ENCODE measurements around the gene PAQR8.
"Not testable (repeated sequence)": the region's sequence is repeated elsewhere in the genome, so short reads cannot be mapped to it uniquely, and the experiment has no call there.

PAQR8 gene

DNA sequence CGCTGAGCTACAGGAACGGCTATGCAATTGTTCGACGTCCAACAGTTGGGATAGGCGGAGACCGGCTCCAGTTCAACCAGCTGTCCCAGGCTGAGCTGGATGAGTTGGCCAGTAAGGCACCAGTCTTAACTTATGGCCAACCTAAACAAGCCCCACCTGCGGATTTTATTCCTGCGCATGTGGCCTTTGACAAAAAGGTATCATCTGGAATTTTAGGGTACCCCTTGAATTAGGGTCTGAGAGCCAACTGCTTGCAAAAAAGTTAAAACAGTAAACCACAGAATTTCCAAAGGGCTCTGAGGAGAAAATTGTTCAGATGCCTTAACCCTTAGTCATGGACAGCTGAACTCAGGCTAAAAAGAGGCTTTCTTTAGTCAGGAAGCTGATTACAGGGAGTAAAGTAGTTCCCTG lies 62.0 kb downstream of the PAQR8 start:
- Mint-ChIP-seq H3K9me3 (no peaks in the 10 kb centered on the region), H3K27ac (no peak overlapping the region), H3K27me3 (no peaks in the 10 kb centered on the region), H3K4me1 (peaks cover 8% of the 10 kb centered on the region), H3K4me3 (no peak overlapping the region)
- no peak for DNase-seq
- ATAC-seq = no peak

DNA sequence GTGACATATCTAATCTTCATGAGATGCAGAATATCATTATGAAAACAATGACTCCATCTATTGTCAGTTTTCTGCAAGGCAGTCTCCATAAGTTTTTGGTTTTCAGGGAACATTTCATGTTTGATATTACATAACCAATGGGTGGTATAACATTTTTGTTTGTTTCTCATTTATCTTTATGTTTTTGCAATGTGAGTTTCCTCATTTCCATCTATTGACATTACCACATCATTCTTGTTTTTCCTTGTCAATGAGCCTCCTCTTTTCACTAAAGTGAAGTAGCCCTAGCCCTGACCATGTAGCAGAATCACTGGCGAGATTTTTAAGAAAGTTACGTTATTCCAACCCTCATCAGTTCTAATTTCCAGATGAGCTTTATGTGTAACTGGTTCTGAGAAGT lies 62.6 kb downstream of the PAQR8 start:
- ATAC-seq = no peak
- Mint-ChIP-seq H3K9me3 (no peaks in the 10 kb centered on the region), H3K4me1 (peaks cover 3% of the 10 kb centered on the region), H3K27me3 (no peaks in the 10 kb centered on the region), H3K4me3 (no peak overlapping the region), H3K27ac (no peak overlapping the region)
- no peak for DNase-seq

DNA sequence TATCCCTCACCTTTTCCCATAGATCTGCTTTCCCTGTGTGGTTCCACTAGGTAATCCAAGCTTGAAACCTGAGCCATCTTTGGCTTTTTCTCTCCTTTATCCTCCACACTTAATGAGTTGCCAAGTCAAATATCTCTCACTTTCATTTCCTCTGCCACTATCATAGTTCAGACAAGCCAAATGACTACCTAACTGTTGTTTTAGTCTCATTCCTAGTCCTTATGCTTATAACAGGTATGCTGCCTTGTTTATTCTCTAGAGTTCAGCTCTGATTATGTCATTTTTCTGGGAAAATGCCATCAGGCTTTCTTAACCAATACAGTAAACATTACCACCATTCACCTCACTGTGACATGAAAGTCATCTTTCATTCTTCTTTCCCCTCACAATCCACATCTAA lies 64.7 kb downstream of the PAQR8 start:
- no peaks in the 10 kb centered on the region for H3K27me3 Mint-ChIP-seq
- no peaks in the 10 kb centered on the region for H3K9me3 Mint-ChIP-seq
- ATAC-seq (no peak), DNase-seq (no peak)
- peaks cover 6% of the 10 kb centered on the region for H3K4me1 Mint-ChIP-seq
- H3K27ac Mint-ChIP-seq = no peak overlapping the region
- no peak overlapping the region for H3K4me3 Mint-ChIP-seq

- H3K9me3 Mint-ChIP-seq, H3K27me3 Mint-ChIP-seq, H3K4me1 Mint-ChIP-seq, DNase-seq, ATAC-seq, H3K4me3 Mint-ChIP-seq: not testable (repeated sequence)
- H3K27ac Mint-ChIP-seq = peak overlapping the region in 1 of 2 donors; percentile 57
Measured at GRCh38 chr6:52433294-52433693, 71.3 kb downstream of the PAQR8 start.

- Mint-ChIP-seq H3K9me3 (no peaks in the 10 kb centered on the region), H3K4me3 (no peak overlapping the region), H3K27ac (no peak overlapping the region), H3K4me1 (peaks cover 6% of the 10 kb centered on the region), H3K27me3 (no peaks in the 10 kb centered on the region)
- no peak for ATAC-seq
- no peak for DNase-seq
Measured at GRCh38 chr6:52435345-52435744, 73.4 kb downstream of the PAQR8 start.

DNA sequence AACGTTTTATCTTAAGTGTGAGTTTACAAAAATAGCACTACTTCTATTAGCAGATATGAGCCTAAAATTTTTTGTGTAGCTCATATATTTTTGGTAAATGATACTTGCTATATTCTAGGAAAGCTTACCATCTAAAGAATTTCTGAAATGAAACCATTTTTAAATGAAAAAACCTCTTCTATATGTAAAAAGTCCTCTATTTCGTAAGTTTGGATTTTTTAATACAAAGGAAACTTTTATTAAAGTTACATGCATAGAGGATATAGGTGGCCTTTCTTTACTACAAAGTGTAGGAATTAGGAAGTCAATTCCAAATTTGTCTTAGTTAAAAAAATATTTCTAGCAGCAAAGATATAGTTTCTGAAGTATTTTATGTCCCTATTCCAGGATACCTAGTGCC lies 77.0 kb downstream of the PAQR8 start:
- H3K27ac Mint-ChIP-seq = no peak overlapping the region
- no peaks in the 10 kb centered on the region for H3K9me3 Mint-ChIP-seq
- H3K4me1 Mint-ChIP-seq = no peaks in the 10 kb centered on the region
- no peak overlapping the region for H3K4me3 Mint-ChIP-seq
- no peak for DNase-seq
- no peaks in the 10 kb centered on the region for H3K27me3 Mint-ChIP-seq
- ATAC-seq = no peak

DNA sequence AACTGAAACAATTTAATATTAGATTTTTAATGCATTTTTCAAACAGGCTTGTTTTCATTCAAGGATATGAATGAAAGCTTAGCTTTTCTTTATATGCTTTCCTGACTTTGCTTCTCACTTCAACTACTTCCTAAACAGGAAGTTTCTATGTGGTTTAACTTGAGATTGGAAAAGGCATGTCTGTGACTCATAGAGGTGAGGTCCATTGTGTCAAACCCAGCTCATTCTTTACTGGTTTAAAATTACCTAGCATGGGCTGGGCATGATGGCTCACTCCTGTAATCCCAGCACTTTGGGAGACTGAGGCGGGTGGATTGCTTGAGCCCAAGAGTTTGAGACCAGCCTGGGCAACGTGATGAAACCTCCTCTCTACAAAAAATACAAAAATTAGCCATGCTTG lies 92.6 kb downstream of the PAQR8 start:
- Mint-ChIP-seq H3K27me3 (no peaks in the 10 kb centered on the region), H3K9me3 (peaks cover 20 to 22% of the 10 kb centered on the region in 2 donors), H3K4me1 (no peaks in the 10 kb centered on the region), H3K27ac (no peak overlapping the region), H3K4me3 (no peak overlapping the region)
- ATAC-seq (no peak), DNase-seq (no peak)

DNA sequence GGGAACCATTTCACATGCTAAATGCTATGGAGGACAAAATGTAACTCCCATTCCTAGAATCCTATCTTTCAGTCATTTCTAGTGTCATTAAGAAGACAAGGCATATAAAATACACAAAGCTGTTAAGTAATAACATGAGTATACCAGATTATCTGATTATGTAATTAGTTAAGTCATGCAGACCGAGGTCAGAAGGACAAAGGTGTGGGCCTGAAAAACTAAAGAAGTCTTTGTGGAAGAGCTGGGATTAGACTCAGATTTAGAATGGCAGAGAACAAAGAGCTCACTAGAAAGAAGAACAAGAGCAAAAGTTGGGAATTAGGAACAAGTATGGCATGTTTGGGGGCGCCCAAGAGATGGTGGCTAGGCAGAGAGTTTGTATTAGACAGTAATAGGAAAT lies 95.1 kb downstream of the PAQR8 start:
- Mint-ChIP-seq H3K4me1 (no peaks in the 10 kb centered on the region), H3K9me3 (no peaks in the 10 kb centered on the region), H3K27ac (no peak overlapping the region), H3K27me3 (no peaks in the 10 kb centered on the region), H3K4me3 (no peak overlapping the region)
- no peak for DNase-seq
- no peak for ATAC-seq
